ENCODE results near the gene DCP1A.

The DCP1A gene

DNA sequence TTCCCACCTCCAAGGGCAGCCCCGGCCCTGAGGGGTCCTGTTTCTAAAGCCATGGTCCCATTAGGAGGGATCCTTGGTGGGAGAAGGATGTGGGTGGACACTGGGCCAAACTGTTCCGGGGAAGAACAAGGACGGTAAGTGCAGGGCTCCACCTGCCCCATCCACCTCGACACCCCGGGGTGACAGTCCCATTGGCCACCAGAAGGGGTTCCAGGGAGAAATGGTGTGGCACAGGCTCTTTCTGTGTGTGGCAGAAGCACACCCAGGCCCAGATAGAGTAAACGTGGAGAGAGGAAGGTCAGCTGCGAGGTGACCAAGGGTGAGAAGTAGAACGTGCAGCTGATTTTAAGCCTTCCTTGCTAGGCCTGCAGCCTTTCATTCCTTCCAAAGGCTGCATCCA lies 103.6 kb downstream of the DCP1A start:
- DNase-seq (ENCODE audit: low spot score), result no peak

DNA sequence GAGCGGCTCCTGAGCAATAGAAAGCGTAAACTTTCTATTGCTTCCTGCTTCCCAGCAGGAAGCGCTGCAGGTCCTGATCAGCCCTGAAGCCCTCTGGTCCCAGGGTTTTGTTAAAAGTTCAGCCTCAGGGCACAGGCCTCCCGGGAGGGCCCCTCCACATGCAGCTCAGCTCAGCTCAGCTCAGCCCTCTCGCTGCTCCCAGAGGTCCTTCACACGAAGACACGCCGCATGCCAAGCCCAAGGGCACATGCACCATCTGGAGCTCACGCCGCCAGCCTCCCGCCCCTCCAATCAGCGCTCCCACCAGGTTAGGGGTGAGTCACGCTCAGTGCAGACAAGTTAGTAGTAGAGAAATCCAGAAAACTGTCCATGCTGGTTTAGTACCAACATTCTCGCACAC lies 104.2 kb downstream of the DCP1A start:
- peak; percentile 84 for DNase-seq (ENCODE audit: low spot score)

DNA sequence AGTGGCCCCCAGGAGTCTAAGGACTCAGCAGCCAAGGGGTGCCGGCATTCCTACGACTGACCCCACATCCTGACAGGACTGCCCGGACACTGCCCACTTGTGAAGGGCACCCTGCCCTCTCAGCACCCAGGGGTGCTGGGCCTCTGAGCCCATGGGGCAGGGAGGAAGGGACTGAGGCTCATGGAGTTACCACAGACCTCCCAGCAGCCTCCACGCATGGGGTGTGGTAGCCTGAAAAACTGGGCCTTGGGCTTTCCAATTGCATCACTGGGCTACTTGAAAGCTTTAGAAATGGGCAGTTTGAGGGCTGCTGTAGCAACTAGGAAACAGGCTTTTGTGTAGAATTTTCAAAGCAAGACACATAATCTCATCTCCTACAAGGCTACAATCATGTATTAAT lies 104.7 kb downstream of the DCP1A start:
- DNase-seq (ENCODE audit: low spot score), result peak; percentile 55

DNA sequence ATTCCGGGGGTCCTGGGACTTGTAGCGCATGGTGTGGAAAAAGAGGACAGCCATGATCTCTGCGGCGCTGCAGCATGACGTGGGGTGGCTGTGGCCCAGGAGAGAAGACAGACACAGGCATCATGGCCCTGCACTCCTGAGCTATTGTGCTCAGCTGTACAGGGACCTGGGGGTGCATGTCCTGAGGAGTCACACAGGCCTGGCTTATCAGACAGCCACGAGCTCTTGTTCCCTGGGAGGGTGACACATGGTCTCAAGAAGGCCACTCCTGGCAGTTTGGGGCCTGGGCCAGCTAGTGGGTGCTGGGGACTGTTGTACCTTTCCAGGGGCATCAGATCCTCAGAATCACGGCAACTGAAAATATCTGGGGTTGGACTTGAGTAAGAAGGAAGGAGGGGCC lies 105.2 kb downstream of the DCP1A start:
- no peak for DNase-seq (ENCODE audit: low spot score)

DNA sequence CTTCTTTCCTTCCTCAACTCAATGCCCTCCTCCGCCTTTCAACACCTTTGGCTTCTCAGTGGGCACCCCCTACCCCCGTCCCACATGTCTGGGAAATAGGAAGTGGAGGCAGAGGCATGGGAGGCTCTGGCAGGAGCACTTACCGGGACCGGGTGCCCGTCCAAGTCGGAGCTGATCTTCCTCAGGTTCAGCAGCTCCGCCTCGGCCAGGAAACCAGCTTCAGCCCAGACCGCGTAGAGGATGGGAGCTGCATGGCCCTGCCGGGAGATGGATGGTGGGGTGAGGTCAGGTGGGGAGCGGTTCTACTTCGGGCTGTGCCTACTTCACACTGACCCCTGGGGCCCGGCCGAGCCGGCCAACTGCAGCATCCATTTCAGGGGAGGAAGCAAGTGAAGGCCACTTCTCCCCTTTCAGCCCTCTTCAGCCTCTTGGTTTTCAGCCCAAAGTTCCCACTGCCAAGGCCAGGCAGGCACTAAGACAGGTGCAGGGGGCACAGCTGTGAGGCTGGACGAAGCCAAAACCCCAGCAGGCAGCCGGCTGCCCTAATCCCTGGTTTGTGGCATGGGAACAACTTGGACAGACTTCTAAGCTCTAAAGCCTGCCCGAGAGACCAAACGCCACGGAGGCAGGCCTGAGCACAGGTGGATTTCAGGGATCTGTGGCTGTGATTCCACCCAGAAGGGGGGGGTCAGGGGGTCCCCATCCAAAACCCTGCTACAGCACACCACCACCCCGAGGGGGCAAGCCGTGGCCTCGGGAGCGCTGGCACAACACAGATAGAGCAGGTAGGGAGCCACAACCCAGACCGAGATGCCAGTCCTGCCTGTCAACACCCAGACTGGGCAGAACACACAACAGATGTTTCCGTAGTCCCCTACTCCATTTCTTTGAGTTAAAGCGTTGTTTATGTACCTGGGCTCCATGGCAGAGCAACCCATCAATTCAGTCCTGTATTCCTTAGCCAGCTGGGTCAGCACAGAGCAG lies 106.1 kb downstream of the DCP1A start:
- no peak for DNase-seq (ENCODE audit: low spot score)

DNA sequence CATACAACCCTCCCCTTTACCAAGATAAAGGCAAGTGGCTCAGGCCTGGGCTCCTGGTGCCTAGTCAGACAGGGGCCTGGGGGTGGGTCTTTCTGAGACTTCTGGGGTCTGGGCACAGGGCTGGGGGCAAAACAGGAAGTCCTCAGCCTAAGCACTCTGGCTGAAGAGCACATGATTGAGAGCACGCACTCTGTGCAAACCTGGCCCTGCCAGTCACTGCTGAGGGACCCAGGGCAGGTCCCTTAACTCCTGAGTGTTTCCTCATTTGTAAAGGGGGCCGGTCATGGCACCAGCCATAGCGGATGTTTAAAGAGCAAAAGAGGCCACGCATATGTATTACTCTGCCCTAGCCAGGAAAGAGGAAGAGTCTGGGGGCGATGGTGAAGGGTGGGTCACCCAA lies 107.5 kb downstream of the DCP1A start:
- no peak for DNase-seq (ENCODE audit: low spot score)

DNA sequence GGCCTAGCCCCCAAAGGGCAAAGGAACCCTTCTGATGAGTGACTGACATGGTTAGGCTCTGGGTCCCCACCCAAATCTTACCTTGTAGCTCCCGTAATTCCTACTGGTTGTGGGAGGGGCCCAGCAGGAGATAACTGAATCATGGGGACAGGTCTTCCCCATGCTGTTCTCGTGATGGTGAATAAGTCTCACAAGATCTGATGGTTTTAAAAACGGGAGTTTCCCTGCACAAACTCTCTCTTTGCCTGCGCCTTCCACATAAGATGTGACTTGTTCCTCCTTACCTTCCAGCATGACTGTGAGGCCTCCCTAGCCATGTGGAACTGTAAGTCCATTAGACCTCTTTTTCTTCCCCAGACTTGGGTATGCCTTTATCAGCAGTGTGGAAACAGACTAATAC lies 108.5 kb downstream of the DCP1A start:
- no peak for DNase-seq (ENCODE audit: low spot score)

DNA sequence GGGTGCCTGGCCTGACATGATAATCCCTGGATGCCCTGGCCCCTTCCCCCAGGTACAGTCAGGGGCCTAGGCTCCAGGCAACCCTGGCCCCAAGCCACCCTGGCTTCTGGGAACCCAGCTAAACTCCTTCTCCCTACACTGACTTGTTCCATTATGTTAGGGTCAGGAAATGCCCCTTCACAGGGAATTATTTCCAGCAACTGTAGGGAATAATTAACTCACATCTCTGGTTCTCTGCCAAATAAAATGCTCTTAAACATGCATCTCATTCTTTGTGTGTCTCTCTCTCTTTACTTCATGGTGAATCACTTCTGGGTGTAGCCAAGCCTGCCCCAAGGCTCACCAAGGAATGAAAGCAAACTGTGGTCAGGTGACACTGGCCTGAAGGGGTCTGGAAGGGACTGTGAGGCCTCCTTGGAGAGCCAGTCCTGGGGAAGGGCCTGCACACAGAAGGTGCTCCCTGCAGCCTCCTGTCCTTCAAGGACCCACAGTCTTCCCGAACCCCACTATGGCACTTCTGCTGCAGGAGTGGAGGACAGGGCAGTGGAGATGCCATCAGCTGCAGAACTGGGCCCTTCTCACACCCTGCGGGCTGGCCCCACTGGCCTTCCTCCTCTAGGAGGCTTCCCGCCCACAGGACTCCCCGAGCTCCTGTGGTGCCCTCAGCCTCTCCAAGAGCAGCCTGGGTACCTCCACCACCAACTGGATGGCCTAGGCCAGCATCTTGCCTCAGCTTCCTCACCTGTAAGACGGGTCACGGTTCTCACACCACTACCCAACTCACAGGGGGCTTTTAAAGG lies 109.1 kb downstream of the DCP1A start:
- peak; percentile 89 for DNase-seq (ENCODE audit: low spot score)

DNA sequence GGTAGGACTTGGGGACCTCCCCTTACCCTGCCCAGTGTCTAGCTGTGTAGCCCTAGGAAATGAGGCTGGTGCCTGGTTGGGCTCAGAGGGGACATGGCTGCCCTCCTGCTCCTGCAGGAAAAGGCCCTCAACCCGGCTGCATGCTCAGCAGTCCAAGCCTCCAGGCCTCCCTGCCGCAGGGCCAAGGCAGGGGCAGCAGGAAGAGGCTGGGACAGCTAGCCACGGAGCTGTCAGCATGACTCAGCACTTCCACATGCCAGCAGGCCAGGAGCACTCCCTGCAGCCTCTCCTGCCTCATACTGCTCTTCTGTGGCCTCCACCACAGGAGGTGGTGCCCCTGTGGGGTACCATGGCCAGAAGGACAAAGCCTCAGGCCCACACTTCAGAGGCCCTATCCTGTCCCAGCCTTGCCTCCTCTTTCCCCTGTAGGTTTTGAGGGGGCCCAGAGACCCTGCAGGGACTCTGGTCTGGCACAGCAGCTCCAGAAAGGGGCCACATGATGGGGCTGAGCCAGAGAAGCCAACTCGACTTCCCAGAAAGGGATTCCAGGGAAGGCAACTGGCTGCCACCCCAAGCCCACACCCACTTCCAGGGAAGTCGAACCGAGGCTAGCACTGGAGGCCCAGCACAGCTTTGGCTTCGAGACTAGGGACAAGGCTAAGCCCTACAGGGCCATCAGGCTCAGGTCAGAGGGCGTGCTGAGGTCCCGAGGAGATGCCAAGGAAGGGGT lies 111.1 kb downstream of the DCP1A start:
- DNase-seq (ENCODE audit: low spot score), result peak; percentile 96

DNA sequence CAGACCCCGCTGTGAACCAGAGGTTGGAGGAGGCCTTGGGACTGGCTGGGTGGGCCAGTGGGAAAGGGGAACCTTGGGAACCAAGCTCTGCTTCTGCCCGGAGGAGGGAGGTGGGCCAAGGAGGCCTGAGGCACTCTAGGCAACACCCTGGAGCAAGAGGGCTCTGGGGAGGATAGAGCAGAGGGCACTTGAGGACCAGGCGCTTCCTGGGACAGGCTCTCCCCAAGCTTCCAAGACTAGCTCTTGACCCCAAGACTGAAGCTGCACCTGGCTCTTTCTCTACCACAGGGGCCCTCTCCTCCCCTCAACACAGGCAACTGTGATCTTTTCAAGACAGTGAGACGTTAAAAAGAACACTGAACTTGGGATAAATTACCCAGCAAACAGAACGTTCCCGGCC lies 111.8 kb downstream of the DCP1A start:
- no peak for DNase-seq (ENCODE audit: low spot score)

DNA sequence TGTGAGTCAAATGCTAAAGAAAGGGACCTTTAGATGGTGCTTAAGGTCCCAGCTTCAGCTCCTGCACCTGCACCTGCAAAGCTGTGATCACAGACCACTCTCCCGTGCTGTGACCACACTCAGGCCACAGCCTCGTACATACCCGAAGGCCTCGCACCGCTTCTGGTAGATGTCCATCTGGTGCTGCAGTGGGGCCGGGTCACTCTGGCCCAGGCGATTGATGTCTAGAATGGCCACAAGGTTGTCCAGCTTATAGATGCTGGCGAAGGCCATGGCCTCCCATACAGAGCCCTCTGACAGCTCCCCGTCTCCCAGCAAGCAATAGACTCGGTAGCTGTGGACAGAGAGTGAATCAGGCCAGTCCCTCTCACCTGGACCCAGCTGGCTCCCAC lies 112.5 kb downstream of the DCP1A start:
- no peak for DNase-seq (ENCODE audit: low spot score)

DNA sequence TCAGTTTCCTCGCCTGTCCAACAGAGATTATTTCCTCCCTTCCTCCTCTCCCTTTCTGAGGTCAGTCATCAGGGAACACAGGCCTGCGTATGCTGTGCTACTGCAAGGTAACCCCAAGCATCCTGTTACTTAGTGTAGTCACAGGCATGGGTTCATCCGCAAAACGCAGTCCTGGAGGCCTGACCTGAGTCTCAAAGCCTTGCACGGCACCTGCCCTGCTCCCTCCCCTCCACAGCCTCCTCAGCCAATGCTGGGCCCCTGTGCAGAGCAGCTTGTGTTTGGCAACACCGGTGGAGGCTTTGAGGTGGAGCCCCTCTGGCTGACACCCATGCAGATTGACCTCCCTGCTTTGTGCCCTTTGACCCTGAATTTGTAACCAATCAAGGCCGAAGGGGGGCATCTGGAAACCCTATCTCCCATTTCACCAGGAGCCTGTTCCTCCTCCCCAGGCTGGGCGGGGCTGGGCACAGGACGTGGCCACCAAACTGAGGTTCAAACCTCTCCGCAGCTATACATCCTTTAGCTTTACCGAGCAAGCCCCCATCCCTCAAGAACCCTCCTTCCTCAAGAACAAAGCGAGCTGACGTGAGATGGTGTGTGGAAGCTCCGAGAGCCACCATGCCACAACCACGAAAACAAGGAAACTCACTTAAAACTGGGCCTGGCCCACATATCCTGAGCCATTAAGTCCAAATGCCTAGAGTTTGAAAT lies 113.1 kb downstream of the DCP1A start:
- no peak for DNase-seq (ENCODE audit: low spot score)

All from AG20443 (cell line).